Measurements from ENCODE around the gene SIK3. TPM values are rescaled to one million over a fixed set of nuclear protein-coding genes. Genes with fewer than 3 reads are reported as not detected.

SIK3 gene
- total RNA-seq, 1 donor from 2014 or later, result 19.5 TPM

- Mint-ChIP-seq H3K4me1 (ENCODE audit: low read depth) (peaks cover 1% of the 10 kb centered on the region), H3K27ac (ENCODE audit: unreplicated experiment) (no peak overlapping the region), H3K4me3 (ENCODE audit: unreplicated experiment) (no peak overlapping the region), H3K36me3 (ENCODE audit: low read depth) (no peaks in the 10 kb centered on the region), H3K27me3 (ENCODE audit: low read depth) (no peaks in the 10 kb centered on the region), H3K9me3 (ENCODE audit: low read depth) (no peaks in the 10 kb centered on the region)
- no peak for DNase-seq (ENCODE audit: low spot score)
- TF ChIP-seq CTCF (IDR thresholded peaks at IDR 0.05), result no peak
These were observed 80.8 kb downstream of the SIK3 start for GRCh38 chr11:117017456-117017855.

- DNase-seq (ENCODE audit: low spot score), result no peak
- Mint-ChIP-seq H3K4me3 (ENCODE audit: unreplicated experiment) (no peak overlapping the region), H3K36me3 (ENCODE audit: low read depth) (no peaks in the 10 kb centered on the region), H3K27me3 (ENCODE audit: low read depth) (no peaks in the 10 kb centered on the region), H3K27ac (ENCODE audit: unreplicated experiment) (no peak overlapping the region), H3K9me3 (ENCODE audit: low read depth) (no peaks in the 10 kb centered on the region), H3K4me1 (ENCODE audit: low read depth) (peaks cover 4% of the 10 kb centered on the region)
- no peak for TF ChIP-seq CTCF (IDR thresholded peaks at IDR 0.05)
These were observed 81.5 kb downstream of the SIK3 start for GRCh38 chr11:117016747-117017146.

- no peak for TF ChIP-seq CTCF (IDR thresholded peaks at IDR 0.05)
- Mint-ChIP-seq H3K27me3 (ENCODE audit: low read depth) (no peaks in the 10 kb centered on the region), H3K27ac (ENCODE audit: unreplicated experiment) (no peak overlapping the region), H3K9me3 (ENCODE audit: low read depth) (no peaks in the 10 kb centered on the region), H3K36me3 (ENCODE audit: low read depth) (no peaks in the 10 kb centered on the region), H3K4me1 (ENCODE audit: low read depth) (peaks cover 7% of the 10 kb centered on the region), H3K4me3 (ENCODE audit: unreplicated experiment) (no peak overlapping the region)
- DNase-seq (ENCODE audit: low spot score), result no peak
These were observed 82.0 kb downstream of the SIK3 start for GRCh38 chr11:117016246-117016645.

GRCh38 chr11:117011541-117011898 lies 86.7 kb downstream of the SIK3 start:
- peak overlapping the region; percentile 68 for H3K27ac Mint-ChIP-seq (ENCODE audit: unreplicated experiment)
- no peak overlapping the region for H3K4me3 Mint-ChIP-seq (ENCODE audit: unreplicated experiment)
- H3K27me3 Mint-ChIP-seq (ENCODE audit: low read depth), result no peaks in the 10 kb centered on the region
- no peak for DNase-seq (ENCODE audit: low spot score)
- no peak for TF ChIP-seq CTCF (IDR thresholded peaks at IDR 0.05)
- no peaks in the 10 kb centered on the region for H3K36me3 Mint-ChIP-seq (ENCODE audit: low read depth)
- no peaks in the 10 kb centered on the region for H3K9me3 Mint-ChIP-seq (ENCODE audit: low read depth)
- H3K4me1 Mint-ChIP-seq (ENCODE audit: low read depth), result peaks cover 11% of the 10 kb centered on the region

GRCh38 chr11:117010808-117011540 lies 87.3 kb downstream of the SIK3 start:
- peaks cover 11% of the 10 kb centered on the region for H3K4me1 Mint-ChIP-seq (ENCODE audit: low read depth)
- no peaks in the 10 kb centered on the region for H3K36me3 Mint-ChIP-seq (ENCODE audit: low read depth)
- no peaks in the 10 kb centered on the region for H3K27me3 Mint-ChIP-seq (ENCODE audit: low read depth)
- H3K4me3 Mint-ChIP-seq (ENCODE audit: unreplicated experiment), result no peak overlapping the region
- TF ChIP-seq CTCF (IDR thresholded peaks at IDR 0.05), result no peak
- peak overlapping the region; percentile 68 for H3K27ac Mint-ChIP-seq (ENCODE audit: unreplicated experiment)
- DNase-seq (ENCODE audit: low spot score), result no peak
- H3K9me3 Mint-ChIP-seq (ENCODE audit: low read depth), result no peaks in the 10 kb centered on the region

Measured in chondrocyte (in vitro differentiated cells).